Muscle of arm (tissue), 12 donors: ENCODE data around the gene CENPU. TPM values are rescaled to one million over a fixed set of nuclear protein-coding genes. Genes with fewer than 3 reads are reported as not detected.

Source experiments
- DNase-seq: peaks from one replicate; pipeline ENCODE4 v3.0.0-alpha.2; 2013
- polyA plus RNA-seq, 12 donors: library from polyadenylated mRNA; unstranded; fragments of 120-200 nt; gene quantifications; one replicate each; pipeline ENCODE4 v1.2.1, GENCODE V29; 2013; ENCODE audit not compliant: insufficient read length in 12 of 12

CENPU gene
- polyA plus RNA-seq, 12 donors, result 19.1 to 48.5 (median 29.9) TPM; not detected in 1

GRCh38 chr4:184715526-184715925 lies 18.4 kb downstream of the CENPU start:
- no peak for DNase-seq

DNA sequence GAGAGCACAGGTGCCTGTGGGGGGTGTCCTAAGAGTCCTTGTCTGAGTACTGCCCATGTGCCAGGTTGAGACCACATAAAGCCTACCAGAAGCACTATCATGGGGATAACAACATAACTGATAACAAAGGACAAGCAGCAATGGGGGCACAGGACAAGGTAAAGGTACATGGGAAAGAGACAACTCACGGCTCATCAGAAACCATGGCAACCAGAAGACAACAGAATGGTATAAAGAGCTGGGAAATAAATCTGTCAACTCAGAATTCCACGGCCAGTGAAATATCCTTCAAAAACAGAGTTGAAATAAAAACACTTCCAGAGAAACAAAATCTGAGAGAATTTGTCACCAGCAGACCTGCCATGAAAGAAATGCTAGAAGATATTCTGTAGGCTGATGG lies 20.0 kb downstream of the CENPU start:
- no peak for DNase-seq

DNA sequence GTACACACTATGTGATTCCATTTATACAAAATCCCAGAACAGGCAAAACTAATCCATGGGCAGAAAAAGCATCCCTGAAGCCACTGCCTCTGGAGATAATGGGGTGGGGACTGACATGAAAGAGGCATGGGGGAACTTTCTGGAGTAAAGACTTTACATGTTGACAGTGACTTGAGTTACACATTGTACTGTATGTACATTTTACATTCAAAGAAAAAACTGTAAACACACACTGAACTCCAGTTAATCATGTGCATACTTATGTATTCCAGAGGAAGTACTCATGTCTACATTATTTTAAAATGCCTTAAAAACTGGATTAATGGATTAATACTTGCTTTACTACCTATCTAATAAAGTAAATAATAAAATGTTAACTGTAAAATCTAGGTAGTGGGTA lies 21.6 kb downstream of the CENPU start:
- no peak for DNase-seq

DNA sequence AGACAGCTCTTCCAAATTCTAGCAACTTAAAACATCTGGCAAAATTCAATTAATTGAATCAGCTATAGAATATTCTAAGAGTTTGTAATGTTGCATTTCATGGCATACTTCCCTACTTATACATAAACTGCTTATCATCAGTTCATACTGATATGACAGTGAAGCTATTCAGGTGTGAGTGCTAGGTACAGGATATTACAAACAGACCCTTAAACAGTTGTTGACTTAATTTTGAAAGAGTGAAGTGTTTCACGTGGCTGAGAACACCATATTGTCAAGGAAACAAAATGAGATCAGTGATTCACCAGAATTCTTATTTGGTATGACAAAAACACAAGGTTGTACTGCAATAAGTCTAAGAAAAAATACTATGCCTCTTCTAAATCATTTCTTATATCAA lies 27.4 kb downstream of the CENPU start:
- no peak for DNase-seq

GRCh38 chr4:184705692-184706091 lies 28.2 kb downstream of the CENPU start:
- DNase-seq, result no peak

- DNase-seq, result no peak
These were observed 31.8 kb downstream of the CENPU start for GRCh38 chr4:184702114-184702513.

- DNase-seq, result no peak
These were observed 34.0 kb downstream of the CENPU start for GRCh38 chr4:184699941-184700340.

DNA sequence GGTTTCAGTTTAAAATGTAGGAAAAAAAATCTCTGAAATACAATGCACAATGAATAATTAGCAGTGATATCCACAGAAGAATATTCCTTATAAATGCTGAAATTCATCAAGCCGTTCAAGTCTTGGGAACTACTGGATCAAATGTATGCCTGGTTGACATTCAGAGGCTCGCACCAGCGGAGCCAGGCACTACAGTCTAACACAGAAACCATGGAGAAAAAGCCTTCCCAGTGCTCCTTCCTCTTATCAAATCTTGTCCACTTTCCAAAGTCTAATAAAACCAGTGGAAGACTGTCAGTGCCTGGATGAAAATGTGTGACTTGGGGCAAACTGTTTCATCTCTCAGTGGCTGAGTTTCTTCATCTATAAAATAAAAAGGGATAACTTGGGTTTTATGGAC lies 35.9 kb downstream of the CENPU start:
- DNase-seq, result no peak

DNA sequence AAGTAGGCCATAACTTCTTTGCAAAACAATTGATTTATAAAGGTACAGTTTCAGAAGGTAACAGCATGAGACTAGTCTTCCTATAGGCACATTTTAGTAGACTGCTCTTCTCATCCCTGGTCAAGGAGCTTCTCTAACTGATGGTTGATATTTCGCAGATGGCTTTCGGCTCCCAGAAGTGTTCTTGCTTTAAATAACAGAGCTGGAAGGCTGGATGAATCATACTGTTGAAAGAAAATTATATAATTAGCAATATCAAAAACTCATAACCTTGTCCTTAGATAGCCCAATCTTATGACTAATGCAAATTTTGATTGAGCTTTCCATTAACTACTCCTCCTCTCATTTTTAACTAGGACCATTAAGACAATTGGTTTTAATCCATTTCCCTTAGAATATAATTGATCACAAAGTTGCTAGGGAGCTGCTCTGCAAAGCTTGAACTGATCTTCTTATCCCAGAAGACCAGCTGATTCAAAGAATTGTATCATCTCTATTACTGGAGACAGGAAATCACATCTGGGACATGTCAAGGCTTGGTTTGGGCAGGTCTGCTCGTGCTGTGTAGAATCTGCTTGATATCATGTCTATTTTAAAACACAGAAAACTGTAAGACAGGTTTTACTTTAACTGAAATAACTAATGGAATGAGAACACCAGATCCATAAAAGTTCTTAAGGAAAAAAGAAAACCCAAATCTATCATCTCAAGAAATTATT lies 38.6 kb downstream of the CENPU start:
- no peak for DNase-seq

GRCh38 chr4:184694412-184694956 lies 39.4 kb downstream of the CENPU start:
- DNase-seq, result no peak

GRCh38 chr4:184693056-184693455 lies 40.8 kb downstream of the CENPU start:
- no peak for DNase-seq

DNA sequence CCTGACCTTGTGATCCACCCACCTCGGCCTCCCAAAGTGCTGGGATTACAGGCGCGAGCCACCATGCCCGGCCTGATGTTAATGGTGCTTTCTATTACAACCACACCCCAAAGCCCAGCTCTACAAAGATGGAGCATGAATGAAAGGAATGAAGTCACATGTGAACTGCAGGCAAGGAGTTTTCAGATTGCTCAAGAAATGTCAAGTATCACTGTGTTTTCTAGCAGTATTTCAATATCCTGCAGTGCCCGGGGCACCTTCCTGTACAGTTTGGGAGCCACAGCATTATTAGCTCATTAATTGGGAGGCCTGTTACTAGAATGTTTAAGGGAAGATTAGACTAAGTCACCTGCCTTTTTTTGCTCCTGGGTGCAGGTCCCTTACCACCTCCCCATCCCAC lies 44.2 kb downstream of the CENPU start:
- DNase-seq, result no peak

DNA sequence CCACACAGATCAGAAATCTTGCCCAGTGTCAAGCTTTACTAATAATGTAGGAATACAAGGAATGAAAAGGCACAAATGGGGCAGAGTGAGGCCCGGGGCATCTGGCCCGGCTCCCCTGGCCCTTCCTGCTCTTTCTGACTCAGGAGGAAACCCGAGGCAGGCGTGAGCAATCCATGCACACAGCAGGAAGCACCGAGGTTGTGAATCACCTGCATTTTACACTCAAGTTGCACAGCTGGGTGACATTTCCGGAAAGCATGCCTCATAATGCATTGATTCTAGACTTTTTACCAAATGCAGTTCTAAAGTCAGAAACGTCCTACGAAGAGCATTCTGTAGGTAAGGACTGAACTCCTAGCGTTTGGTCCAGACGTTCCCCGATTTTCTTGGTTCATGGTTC lies 45.4 kb downstream of the CENPU start:
- DNase-seq, result no peak

DNA sequence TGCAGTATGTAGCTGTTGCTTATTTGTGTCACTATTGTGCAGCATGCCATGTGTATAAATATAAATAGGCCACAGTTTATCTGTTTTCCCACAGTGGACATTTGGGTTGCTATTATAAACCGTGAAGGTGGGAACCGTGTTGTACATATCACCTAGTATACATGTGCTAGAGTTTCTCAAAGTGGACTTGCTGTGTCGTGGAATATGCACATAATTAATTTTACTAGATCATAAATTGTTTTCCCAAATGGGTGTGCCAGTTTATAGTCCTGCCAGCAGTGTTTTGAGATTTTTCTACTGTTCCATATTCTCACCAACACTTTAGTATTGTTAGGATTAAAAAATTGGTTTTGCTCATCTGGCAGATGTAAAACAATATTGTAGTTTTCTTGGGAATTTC lies 45.9 kb downstream of the CENPU start:
- DNase-seq, result no peak

GRCh38 chr4:184684491-184685189 lies 49.3 kb downstream of the CENPU start:
- DNase-seq, result no peak

DNA sequence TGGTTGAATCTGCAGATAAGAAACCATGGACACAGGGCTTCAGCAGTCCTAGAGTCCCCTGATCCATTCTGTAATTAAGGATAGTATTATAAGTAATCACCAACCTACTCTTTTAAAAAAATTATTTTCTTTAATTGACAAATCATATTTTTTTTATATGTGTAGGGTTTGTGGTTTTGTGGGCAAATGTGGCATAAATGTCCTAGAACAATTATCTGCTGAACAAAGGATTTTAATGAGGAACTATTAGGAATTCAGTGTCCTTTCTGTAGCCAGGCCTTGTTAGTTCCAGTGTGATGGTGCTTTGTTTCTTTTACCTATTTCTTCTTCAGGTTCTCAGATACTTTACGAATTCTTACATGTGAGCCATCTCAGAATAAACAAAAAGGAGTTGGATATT lies 52.0 kb downstream of the CENPU start:
- DNase-seq, result no peak

GRCh38 chr4:184680698-184681097 lies 53.2 kb downstream of the CENPU start:
- no peak for DNase-seq

GRCh38 chr4:184675821-184676492 lies 57.9 kb downstream of the CENPU start:
- no peak for DNase-seq

GRCh38 chr4:184675018-184675417 lies 58.9 kb downstream of the CENPU start:
- DNase-seq, result no peak

- no peak for DNase-seq
These were observed 59.9 kb downstream of the CENPU start for GRCh38 chr4:184674011-184674410.

DNA sequence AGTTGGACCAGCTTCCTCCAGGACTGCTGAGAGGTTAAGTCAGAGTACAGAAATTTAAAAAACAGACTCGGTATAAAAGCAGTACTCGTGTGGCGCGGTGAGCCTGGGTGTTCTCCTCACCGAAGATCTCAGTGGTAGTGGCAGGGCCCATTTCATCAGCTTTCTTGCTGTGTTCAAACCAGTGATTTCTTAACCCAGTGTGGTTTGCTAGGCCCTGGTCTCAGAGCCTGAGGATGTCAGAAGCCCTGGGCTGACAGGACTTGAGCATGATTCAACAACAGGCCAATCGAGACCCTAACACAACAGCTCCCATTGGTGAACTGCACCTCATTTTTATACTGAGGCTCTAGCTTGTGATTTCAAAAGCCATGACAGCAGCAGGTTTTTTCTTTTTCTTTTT lies 61.2 kb downstream of the CENPU start:
- DNase-seq, result no peak

GRCh38 chr4:184671101-184671500 lies 62.8 kb downstream of the CENPU start:
- DNase-seq, result no peak

DNA sequence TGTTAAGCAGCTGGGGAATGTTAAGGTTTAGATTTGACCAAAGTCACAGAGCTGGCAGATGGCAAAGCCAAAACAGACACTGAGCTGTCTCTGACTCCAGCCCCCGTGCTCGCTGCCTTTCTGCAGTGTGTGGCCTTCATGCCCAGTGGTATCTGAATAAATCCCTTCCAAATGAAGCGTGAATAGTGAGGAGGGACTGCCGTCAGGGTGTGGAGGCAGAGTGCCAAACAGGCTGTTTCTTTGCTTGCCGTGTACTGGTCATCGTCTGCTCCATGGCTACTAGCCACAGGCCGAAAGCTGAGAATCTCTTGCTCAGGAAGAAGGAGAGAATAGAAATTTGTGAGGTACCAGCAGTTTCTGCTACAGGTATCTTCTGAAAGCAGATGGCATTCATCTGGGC lies 64.6 kb downstream of the CENPU start:
- no peak for DNase-seq
